GM12878 (cell line): ENCODE measurements around the gene SEMA5B. TPM values are rescaled to one million over a fixed set of nuclear protein-coding genes. Genes with fewer than 3 reads are reported as not detected.

Source experiments
- ATAC-seq: fragments of 200-7000 bp; cut with Tn5 transposase; 3 replicates; pipeline ENCODE4 v1.9.1; 2020; ENCODE audit warnings: mild to moderate bottlenecking, moderate library complexity
- BruUV-seq: library from RNA; stranded (reverse); fragments of 400-500 nt; replicated peaks from 2 replicates; lab custom pipeline; 2021; lab: Mats Ljungman, UMichigan
- CTCF ChIA-PET: fragments of 300-600 bp; sonication (Branson Sonifier 250); formaldehyde crosslinking; extraction: SDS; loops from one replicate; lab custom pipeline; 2021; ENCODE audit warnings: inconsistent platforms; lab: Yijun Ruan, JAX
- POLR2A ChIA-PET: fragments of 350-600 bp; formaldehyde crosslinking; extraction: SDS; loops from one replicate; lab custom pipeline; 2021; ENCODE audit warnings: inconsistent platforms; lab: Charles Lee
- RAD21 ChIA-PET: fragments of 300-600 bp; sonication (Branson Sonifier 250); formaldehyde crosslinking; loops from one replicate; lab custom pipeline; 2023; ENCODE audit warnings: antibody characterized with exemption; ENCODE audit not compliant: unreplicated experiment; lab: Charles Lee
- SMC1A ChIA-PET: fragments of 300-600 bp; sonication (Branson Sonifier 250); formaldehyde crosslinking; loops from one replicate; lab custom pipeline; 2023; ENCODE audit not compliant: unreplicated experiment, uncharacterized antibody; lab: Charles Lee
- DNase-seq: peaks from one replicate; pipeline ENCODE4 v3.0.0-alpha.2; 2011; ENCODE audit warnings: low read depth, low spot score
- FAIRE-seq: peaks from 3 replicates; lab custom pipeline; 2011; peaks lifted over from hg19 to GRCh38; lab: Jason Lieb, UNC
- H2AFZ ChIP-seq: 2 replicates; pipeline ENCODE4 v1.6.0; 2011; ENCODE audit warnings: low read depth, low read length, control low read depth; ENCODE audit not compliant: control insufficient read depth
- H3K27ac ChIP-seq: 2 replicates; pipeline ENCODE4 v1.5.1; 2011; ENCODE audit warnings: control low read depth; ENCODE audit not compliant: control insufficient read depth, insufficient read depth
- H3K27me3 ChIP-seq, 2 experiments: replicated peaks in 1 of 2; 2 replicates each; pipeline versions ENCODE4 v1.6.0 to v1.6.1; 2011; ENCODE audit warnings: low read length in 1 of 2; ENCODE audit not compliant: control insufficient read depth in 2 of 2, insufficient read depth in 2 of 2
- H3K36me3 ChIP-seq, 2 experiments: 2 replicates each; pipeline ENCODE4 v1.5.1; 2011; ENCODE audit warnings: low read length in 1 of 2; ENCODE audit not compliant: control insufficient read depth in 2 of 2, insufficient read depth in 2 of 2
- H3K4me1 ChIP-seq: 2 replicates; pipeline ENCODE4 v1.6.1; 2011; ENCODE audit warnings: mild to moderate bottlenecking, low read length, moderate library complexity, mixed read lengths; ENCODE audit not compliant: control insufficient read depth, insufficient read depth
- H3K4me2 ChIP-seq: 2 replicates; pipeline ENCODE4 v1.6.0; 2011; ENCODE audit warnings: control low read depth; ENCODE audit not compliant: control insufficient read depth, insufficient read depth
- H3K4me3 ChIP-seq: fragments of 200-600 bp; sonication (generic); 2 replicates; pipeline ENCODE4 v1.5.1; 2016
- H3K79me2 ChIP-seq: 2 replicates; pipeline ENCODE4 v1.6.0; 2011; ENCODE audit warnings: low read length; ENCODE audit not compliant: control insufficient read depth, insufficient read depth
- H3K9ac ChIP-seq: 2 replicates; pipeline ENCODE4 v1.8.0; 2011; ENCODE audit warnings: low read length, control low read depth, mixed read lengths; ENCODE audit not compliant: control insufficient read depth, insufficient read depth
- H3K9me3 ChIP-seq: replicated peaks from 3 replicates; pipeline ENCODE4 v1.5.1; 2011; ENCODE audit warnings: mild to moderate bottlenecking, low read length; ENCODE audit not compliant: control insufficient read depth, insufficient read depth
- H4K20me1 ChIP-seq: 2 replicates; pipeline ENCODE4 v1.6.0; 2011; ENCODE audit not compliant: control insufficient read depth, insufficient read depth
- RUNX3 ChIP-seq: IDR thresholded peaks from 2 replicates; pipeline ENCODE4 v1.6.1; 2012; ENCODE audit warnings: low read length, inconsistent platforms
- SPI1 ChIP-seq: IDR thresholded peaks from 2 replicates; pipeline ENCODE4 v1.6.1; 2011; ENCODE audit warnings: low read depth, mild to moderate bottlenecking, low read length, moderate library complexity, borderline replicate concordance; ENCODE audit not compliant: insufficient read depth
- SUPT20H ChIP-seq: IDR thresholded peaks from 2 replicates; pipeline ENCODE4 v1.6.1; 2011; ENCODE audit warnings: low read depth, mild to moderate bottlenecking, low read length, moderate library complexity, borderline replicate concordance; ENCODE audit not compliant: control insufficient read depth
- WGBS: methylation state at CpG from one replicate; pipeline ENCODE4 v1.1.6; 2016; ENCODE audit warnings: low lambda C conversion rate; ENCODE audit not compliant: insufficient replicate concordance, insufficient coverage; ENCODE audit errors: missing lambda C conversion rate; 5-methylcytosine and 5-hydroxymethylcytosine counted together
- in situ Hi-C: fragments of 300-500 bp; cut with MboI; formaldehyde crosslinking; loops from 9 replicates; pipeline ENCODE4 v1.14.3; 2018; ENCODE audit warnings: mixed read lengths
- intact Hi-C: fragments of 100-400 bp; cut with micrococcal nuclease; formaldehyde crosslinking; loops from one replicate; pipeline ENCODE4 v1.14.2; 2022; ENCODE audit not compliant: unreplicated experiment
- polyA plus RNA-seq, 11 experiments: library from polyadenylated mRNA; depleted of rRNA in 4 of 11; unstranded in 6 of 11; stranded (reverse) in 5 of 11; fragments of >200 nt; fragmentation: Nextera tagmentation in 4 of 11; fragmentation: Illumina TruSeq in 1 of 11; extraction: Ambion mirVana in 4 of 11; extraction: Trizol in 1 of 11; gene quantifications; 1 replicate in 1 of 11; 2 replicates in 10 of 11; pipeline versions ENCODE4 v1.2.1 to v1.2.3, GENCODE V29; 2011 to 2016; ENCODE audit warnings: inconsistent platforms in 2 of 11, missing spikeins in 2 of 11, low read depth in 1 of 11
- total RNA-seq, 4 experiments: library from RNA; depleted of rRNA in 3 of 4; stranded (reverse); fragments of >200 nt in 3 of 4; fragmentation: Illumina TruSeq in 1 of 4; extraction: Trizol in 1 of 4; gene quantifications; 2 replicates each; pipeline versions ENCODE4 v1.2.1 to v1.2.3, GENCODE V29; 2013 to 2021
- TF ChIP-seq, protein P1 (sequence below): fragments of 450-650 bp; formaldehyde crosslinking; IDR thresholded peaks from 2 replicates; pipeline ENCODE4 v1.5.0; 2022; ENCODE audit warnings: mild to moderate bottlenecking, missing genetic modification characterization
- TF ChIP-seq, protein P2 (sequence below): fragments of 450-650 bp; IDR thresholded peaks from 2 replicates; pipeline ENCODE4 v1.6.1; 2016; ENCODE audit warnings: mild to moderate bottlenecking, moderate library complexity, borderline replicate concordance

The SEMA5B gene
- total and polyA plus RNA-seq, 10 of the 15 experiments (the other 5 are each of a cell fraction or from before 2014, with no cell fraction given), result 0.05 TPM; not detected in 9

DNA sequence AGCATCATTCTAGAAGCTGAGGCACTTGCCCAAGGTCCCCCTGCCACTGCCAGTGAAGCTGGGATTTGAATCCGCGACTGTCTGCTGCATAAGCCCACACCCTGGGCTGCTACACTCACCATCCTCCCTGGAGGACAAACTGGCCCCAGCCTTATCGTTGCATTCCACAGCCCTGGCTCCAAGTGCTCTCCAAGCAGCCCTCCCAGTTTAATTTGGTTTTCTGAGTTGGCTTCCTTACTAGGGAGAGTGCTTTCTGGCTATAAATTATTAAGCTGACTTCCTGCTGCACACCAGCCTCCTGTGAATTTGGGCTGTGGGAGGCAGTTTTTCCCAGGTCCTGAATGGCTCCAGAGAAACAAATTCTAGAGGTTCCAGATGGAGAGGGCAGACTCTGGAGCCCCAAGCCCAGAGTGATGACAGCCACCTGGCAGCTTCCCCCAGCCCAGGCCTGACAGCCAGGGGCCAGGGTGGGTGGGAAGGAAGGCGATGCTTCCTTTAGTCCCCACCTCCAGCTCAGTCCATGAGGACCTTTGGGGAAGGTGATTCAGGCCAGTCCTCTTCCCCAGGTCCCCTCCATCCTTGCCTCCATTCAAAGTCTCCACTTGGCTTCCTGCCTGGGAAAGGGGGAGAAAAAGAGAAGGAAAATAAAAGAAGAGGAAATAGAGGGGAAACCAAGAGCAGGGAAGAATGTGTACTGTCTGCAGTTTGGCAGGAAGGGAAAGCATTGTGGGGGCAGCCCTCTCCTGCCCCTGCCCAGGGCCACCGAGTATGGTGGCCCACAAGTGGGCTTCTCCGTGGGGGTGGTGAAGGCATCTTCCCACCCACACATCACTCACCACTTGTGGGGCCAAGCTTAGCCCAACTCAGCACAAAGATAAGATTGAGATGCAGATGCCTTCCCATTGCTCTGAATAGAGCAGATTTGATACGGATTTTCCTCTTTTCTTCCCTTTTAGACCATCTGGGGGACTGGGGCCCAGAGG, 69.6 kb downstream of the SEMA5B start:
- Histone ChIP-seq H3K4me1 (no peaks in the 10 kb centered on the region), H3K9ac (no peak overlapping the region), H4K20me1 (no peaks in the 10 kb centered on the region), H3K27me3 (peaks cover 0 to 2% of the 10 kb centered on the region in 2 experiments; a peak in 3 of 4 replicates), H3K79me2 (no peaks in the 10 kb centered on the region), H3K4me3 (no peak overlapping the region), H3K36me3 (no peaks in the 10 kb centered on the region), H3K4me2 (no peak overlapping the region), H3K27ac (no peak overlapping the region), H2AFZ (no peak overlapping the region), H3K9me3 (no peaks in the 10 kb centered on the region)
- in situ Hi-C loops (no loop called here), intact Hi-C loops (no loop called here)
- WGBS, result 23% methylated on average over 7 of the region's 7 CpGs
- ChIA-PET POLR2A (interaction anchor here (0.5 kb wide), 1 partner anchor 12 kb away, joined by 3 read pairs; no protein-coding TSS in a partner anchor), SMC1A (interaction anchor here (0.6 kb wide), 1 partner anchor 143 kb away, joined by 3 read pairs; no protein-coding TSS in a partner anchor), RAD21 (no interaction called here), CTCF (interaction anchor here (1.5 kb wide), 1 partner anchor 16 kb away, joined by 3 read pairs; no protein-coding TSS in a partner anchor)
- no peak for TF ChIP-seq SPI1
- TF ChIP-seq SUPT20H, result no peak
- TF ChIP-seq, protein P1, sequence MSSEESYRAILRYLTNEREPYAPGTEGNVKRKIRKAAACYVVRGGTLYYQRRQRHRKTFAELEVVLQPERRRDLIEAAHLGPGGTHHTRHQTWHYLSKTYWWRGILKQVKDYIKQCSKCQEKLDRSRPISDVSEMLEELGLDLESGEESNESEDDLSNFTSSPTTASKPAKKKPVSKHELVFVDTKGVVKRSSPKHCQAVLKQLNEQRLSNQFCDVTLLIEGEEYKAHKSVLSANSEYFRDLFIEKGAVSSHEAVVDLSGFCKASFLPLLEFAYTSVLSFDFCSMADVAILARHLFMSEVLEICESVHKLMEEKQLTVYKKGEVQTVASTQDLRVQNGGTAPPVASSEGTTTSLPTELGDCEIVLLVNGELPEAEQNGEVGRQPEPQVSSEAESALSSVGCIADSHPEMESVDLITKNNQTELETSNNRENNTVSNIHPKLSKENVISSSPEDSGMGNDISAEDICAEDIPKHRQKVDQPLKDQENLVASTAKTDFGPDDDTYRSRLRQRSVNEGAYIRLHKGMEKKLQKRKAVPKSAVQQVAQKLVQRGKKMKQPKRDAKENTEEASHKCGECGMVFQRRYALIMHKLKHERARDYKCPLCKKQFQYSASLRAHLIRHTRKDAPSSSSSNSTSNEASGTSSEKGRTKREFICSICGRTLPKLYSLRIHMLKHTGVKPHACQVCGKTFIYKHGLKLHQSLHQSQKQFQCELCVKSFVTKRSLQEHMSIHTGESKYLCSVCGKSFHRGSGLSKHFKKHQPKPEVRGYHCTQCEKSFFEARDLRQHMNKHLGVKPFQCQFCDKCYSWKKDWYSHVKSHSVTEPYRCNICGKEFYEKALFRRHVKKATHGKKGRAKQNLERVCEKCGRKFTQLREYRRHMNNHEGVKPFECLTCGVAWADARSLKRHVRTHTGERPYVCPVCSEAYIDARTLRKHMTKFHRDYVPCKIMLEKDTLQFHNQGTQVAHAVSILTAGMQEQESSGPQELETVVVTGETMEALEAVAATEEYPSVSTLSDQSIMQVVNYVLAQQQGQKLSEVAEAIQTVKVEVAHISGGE, result no peak
- TF ChIP-seq, protein P2, sequence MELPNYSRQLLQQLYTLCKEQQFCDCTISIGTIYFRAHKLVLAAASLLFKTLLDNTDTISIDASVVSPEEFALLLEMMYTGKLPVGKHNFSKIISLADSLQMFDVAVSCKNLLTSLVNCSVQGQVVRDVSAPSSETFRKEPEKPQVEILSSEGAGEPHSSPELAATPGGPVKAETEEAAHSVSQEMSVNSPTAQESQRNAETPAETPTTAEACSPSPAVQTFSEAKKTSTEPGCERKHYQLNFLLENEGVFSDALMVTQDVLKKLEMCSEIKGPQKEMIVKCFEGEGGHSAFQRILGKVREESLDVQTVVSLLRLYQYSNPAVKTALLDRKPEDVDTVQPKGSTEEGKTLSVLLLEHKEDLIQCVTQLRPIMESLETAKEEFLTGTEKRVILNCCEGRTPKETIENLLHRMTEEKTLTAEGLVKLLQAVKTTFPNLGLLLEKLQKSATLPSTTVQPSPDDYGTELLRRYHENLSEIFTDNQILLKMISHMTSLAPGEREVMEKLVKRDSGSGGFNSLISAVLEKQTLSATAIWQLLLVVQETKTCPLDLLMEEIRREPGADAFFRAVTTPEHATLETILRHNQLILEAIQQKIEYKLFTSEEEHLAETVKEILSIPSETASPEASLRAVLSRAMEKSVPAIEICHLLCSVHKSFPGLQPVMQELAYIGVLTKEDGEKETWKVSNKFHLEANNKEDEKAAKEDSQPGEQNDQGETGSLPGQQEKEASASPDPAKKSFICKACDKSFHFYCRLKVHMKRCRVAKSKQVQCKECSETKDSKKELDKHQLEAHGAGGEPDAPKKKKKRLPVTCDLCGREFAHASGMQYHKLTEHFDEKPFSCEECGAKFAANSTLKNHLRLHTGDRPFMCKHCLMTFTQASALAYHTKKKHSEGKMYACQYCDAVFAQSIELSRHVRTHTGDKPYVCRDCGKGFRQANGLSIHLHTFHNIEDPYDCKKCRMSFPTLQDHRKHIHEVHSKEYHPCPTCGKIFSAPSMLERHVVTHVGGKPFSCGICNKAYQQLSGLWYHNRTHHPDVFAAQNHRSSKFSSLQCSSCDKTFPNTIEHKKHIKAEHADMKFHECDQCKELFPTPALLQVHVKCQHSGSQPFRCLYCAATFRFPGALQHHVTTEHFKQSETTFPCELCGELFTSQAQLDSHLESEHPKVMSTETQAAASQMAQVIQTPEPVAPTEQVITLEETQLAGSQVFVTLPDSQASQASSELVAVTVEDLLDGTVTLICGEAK, result no peak
- TF ChIP-seq RUNX3, result no peak
- DNase-seq (no peak), FAIRE-seq (no peak), ATAC-seq (no peak)
- no TSS peak for BruUV-seq
